ENCODE results near the gene CCDC40. TPM values are rescaled to one million over a fixed set of nuclear protein-coding genes. Genes with fewer than 3 reads are reported as not detected.

CCDC40 gene
- total RNA-seq, 1 donor from 2014 or later = 4.5 TPM

DNA sequence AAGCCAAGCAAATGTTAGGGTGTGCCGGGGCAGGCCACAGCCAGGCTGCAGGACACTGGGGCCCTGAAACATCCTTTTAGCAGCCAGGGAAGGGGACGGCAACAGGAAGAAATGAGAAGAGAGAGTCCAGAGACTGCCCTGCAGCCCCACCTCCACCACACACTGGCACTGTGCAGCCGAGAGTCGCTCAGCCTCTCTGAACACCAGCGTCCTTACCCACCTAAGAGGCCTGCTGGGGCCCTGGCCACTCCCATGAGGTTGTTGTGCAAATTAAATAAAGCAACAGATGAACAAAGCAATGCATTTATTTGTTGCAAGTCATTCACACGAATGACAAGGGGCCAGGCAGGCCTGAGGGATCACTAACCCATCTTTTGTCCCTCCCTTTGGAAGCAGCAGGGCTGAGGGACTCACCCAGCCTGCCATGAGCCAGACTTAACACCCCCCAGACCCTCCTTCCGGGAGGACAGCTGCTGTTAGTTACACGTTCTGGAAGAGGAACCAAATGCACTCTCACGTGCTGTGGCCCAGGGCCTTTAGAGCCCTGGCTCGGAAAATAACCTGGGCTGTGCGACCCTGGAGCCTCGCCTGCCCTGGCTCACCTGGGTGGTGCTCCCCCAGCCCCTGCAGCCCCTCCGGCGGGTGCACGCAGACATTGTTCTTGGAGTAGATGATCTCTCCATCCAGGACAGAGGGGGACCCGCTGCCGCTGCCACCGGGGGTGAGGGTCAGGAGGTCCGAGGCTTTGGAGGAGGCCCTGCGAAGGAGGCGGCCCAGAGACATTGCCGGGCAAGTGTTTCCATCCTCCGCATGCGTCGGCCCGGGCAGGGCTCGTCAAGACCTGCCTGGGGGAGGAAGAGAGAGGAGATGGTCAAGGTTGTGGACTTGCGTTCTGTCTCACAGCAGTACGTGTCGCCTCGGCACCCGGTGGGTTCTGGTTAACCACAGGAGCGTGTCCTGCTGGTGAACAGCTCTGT lies 23.4 kb upstream of the CCDC40 start:
- intact Hi-C loops (cut with DNase I) = no loop called here
- DNase-seq (peak; percentile 27), ATAC-seq (ENCODE audit: poor library complexity) (no peak)

DNA sequence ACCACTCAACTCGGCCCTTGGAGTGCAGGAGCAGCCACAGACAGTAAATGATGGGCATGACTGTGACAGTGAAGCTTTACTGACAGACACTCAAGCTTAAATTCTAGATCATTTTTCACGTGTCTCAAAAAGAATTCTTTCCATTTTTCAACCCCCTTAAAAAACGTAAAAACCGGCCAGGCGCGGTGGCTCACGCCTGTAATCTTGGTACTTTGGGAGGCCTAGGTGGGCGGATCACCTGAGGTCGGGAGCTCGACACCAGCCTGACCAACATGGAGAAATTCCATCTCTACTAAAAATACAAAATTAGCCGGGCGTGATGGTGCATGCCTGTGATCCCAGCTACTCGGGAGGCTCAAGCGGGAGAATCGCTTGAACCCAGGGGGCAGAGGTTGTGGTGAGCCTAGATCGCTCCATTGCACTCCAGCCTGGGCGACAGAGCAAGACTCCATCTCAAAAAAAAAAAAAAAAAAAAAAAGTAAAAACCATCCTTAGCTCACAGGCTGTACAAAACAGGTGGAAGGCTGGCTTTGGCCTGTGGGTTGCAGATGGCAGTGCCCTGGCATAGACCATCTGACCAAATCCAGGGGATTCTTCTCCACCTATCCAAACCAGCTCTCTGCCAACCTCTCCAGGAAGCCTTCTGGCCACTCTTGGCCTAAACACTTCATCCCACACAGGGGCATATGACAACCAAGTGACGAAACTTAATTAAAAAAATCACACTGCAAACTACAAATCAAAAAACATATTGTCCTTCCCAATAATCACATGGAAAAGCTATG lies 19.0 kb upstream of the CCDC40 start:
- ATAC-seq (ENCODE audit: poor library complexity) (no peak), DNase-seq (peak; percentile 6)
- intact Hi-C loops (cut with DNase I) = no loop called here

DNA sequence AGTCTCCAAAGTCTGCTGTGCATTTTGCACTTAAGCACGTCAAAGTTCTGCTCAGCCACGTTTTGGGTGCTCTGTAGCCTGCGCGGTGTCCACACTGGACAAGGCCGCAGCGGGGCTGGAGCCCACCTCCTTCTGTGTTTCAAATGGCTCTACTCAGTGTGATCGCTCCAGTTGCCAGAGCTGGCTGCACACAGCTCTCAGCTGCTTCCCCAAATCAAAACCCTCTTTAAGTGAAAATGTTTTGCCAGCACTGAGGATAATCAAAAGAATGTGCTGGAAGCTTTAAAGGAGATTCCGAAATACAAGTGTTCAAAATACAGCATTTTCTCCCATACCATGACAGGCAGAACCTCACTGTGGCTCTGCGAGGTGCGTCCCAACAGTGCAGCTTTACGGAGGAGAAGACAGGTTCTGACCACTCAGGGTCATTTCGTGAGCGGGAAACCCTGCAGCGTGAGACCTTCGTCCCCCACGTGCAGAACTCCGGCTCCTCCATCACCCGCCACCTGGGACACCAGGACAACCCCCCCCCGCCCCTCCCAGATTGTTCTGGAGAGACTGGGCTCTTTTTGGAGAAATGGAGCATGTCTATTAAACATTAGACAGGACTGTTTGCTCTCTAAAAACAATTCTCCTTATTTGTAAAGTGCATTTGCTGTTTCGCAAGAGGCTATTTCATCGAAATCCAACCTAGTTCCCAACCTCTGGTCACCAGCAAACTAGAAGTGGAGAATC lies 17.4 kb upstream of the CCDC40 start:
- ATAC-seq (ENCODE audit: poor library complexity) = no peak
- intact Hi-C loops (cut with DNase I) = no loop called here
- no peak for DNase-seq

DNA sequence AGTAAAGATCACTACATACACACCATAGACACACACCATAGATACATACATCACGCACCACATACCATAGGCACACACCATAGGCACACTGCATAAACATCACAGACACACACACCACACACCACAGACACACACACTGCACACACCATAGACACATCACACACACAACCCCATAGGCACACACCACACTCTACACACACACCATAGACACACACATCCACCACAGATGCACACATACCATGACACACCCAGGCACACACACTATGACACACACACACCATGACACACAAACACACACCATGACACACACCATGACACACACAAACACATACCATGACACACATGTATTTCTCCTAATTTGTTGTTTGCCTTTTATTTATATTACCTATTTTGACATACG lies 14.8 kb upstream of the CCDC40 start:
- no peak for ATAC-seq (ENCODE audit: poor library complexity)
- intact Hi-C loops (cut with DNase I) = no loop called here
- DNase-seq = no peak

DNA sequence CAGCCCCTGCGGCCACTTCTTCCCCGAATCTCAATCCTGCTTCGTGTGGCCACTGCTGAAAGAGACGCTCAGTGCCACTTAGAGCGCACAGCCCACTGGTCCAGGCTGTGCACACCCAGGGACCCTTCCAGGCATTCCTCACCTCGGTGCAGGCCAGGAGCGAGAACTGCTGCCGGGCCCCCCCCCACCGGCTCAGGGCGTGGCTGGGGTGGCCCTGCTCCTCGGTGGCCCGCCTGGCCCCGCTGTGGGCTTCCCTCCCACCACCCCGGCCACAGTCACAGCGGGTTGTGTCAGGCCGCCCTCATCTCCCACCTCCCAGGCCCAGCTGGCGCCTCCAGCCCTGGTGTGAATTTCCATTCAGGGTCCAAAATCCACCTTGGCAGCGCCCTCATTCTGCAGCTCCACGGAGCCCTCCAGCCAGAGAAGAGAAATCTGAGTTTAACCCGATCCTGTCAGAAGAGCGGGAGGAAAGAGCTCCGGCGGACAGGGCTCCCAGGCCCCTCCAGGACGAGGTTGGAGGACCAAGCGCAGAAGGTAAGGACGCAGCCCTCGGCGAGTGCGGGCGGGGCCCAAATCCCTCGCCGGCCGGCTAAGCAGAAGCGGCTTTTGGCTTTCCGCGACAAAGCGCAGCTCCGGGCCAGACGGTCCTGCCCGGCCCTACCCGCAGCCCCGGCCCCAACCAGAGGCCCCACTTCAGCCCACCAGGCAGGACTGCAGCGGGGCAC lies 12.8 kb upstream of the CCDC40 start:
- peak; percentile 30 for ATAC-seq (ENCODE audit: poor library complexity)
- peak; percentile 50 for DNase-seq
- intact Hi-C loops (cut with DNase I) = no loop called here

DNA sequence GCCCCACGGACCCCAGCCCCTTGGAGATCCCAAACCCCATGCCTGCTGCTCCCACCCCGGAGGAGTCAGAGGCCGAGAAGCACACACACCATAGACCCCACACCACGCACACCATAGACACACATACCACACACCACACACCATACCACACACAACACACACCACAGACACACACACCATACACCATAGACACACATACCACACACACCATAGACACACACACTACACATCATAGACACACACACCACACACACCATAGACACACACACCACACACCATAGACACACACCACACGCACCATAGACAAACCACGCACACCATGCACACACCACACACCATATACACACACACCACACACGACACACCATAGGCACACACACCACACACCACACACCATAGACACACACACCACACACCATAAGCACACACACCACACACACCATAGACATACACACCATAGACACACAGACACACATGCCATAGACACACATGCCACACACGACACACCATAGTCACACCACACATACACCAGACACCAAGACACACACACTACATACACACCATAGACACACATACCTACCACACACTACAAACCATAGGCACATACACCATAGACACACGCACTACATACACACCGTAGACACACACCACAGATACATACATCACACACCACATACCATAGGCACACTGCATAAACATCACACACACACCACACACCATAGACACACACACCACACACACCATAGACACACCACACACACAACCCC lies 12.1 kb upstream of the CCDC40 start:
- intact Hi-C loops (cut with DNase I) = no loop called here
- no peak for DNase-seq
- ATAC-seq (ENCODE audit: poor library complexity) = no peak

DNA sequence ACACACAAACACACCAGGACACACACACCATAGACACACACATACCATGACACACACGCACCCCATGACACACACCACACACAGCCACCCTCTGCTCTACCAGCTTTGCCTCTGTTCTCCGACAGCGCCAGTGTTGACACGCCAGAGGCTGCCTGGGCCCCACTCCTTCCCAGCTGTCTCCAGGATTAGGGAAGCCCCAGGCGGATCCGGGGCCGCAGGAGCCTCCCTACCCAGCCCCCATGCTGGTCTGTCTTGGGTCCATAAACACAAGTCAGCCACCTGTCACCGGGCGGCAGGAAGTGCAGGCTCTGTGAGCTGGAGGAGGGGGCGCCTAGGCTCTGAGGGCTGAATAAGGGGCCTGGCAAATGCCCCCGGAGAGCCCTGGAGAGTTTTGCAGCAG lies 11.3 kb upstream of the CCDC40 start:
- intact Hi-C loops (cut with DNase I) = no loop called here
- peak; percentile 25 for DNase-seq
- no peak for ATAC-seq (ENCODE audit: poor library complexity)

DNA sequence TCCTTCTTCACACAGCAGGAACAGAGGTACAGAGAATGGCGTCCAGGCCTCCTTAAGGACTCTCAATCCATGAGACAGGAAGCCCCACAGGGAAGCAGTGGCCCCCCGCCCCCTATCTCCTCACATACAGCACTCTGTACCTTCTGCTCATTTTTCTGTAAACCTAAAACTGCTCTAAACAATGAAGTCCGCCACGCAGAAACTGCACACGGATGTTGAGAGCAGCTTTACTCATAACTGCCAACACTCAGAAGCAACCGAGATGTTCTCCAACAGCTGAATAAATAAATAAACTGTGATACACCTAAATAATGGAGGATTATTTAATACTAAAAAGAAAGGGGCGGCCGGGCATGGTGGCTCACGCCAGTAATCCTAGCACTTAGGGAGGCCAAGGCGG lies 10.6 kb upstream of the CCDC40 start:
- intact Hi-C loops (cut with DNase I) = no loop called here

DNA sequence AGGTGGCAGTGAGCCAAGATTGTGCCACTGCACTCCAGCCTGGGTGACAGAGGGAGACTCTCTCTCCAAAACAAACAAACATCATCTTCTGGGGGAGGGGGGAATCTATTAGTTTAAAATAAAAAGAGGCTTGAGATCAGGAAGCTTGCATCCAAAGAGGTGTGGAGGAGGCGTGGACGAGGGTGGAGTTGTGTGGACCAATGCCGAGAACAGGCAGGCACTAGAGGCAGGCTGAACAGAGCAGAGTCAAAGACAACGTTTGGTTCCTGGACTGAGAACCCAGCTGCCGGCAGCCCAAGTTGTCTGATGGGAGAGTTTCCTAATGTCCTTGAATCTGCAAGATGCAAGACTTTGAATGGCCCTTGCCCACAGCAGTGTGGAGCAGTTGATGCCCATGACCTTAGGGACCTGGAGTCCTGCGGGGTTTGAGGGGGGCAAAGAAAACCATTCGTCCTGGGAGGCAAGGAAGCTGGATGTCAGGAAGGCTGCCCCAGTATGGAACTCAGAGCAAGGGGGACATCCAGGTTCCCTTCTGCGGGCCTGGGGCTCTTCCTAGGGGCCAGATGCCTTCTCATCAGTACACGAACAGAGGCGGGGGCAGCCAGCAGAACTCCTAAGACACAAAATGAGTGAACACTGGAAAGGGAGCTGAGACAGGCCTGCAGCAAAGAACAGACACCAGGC lies 9.9 kb upstream of the CCDC40 start:
- no peak for ATAC-seq (ENCODE audit: poor library complexity)
- DNase-seq = no peak
- intact Hi-C loops (cut with DNase I) = no loop called here

More for the DNA sequence above, 10.6 kb upstream of the CCDC40 start:
- no peak for ATAC-seq (ENCODE audit: poor library complexity)
- DNase-seq = no peak

DNA sequence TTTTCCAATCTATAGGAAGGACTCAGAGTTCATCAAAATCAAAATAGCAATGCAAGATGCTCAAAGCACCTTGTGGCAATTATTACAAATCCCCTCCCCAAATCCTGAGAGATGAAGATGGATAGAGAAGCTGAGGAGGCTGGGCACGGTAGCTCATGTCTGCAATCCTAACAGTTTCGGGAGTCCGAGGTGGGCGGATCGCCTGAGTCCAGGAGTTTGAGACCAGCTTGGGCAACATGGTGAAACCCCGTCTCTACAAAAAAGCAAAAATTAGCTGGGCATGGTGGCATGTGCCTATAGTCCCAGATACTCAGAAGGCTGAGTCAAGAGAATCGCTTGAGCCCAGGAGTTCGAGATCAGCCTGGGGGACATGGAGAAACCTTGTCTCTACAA lies 9.4 kb upstream of the CCDC40 start:
- intact Hi-C loops (cut with DNase I) = no loop called here
- ATAC-seq (ENCODE audit: poor library complexity) (no peak), DNase-seq (no peak)

DNA sequence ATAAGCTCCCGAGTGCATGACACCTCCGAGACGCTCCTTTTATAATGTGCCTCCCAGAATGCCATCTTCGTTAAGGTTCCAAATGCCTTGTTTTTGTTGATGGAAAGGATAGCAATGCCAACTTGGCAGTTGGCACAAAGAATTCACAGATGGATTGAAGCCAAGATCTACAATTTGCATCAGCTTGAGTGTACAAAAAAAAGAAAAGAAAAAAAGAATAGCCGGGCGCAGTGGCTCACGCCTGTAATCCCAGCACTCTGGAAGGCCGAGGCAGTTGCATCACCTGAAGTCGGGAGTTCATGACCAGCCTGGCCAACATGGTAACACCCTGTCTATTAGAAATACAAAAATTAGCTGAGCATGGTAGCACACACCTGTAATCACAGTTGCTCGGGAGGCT lies 8.4 kb upstream of the CCDC40 start:
- ATAC-seq (ENCODE audit: poor library complexity) (no peak), DNase-seq (no peak)
- intact Hi-C loops (cut with DNase I) = no loop called here

DNA sequence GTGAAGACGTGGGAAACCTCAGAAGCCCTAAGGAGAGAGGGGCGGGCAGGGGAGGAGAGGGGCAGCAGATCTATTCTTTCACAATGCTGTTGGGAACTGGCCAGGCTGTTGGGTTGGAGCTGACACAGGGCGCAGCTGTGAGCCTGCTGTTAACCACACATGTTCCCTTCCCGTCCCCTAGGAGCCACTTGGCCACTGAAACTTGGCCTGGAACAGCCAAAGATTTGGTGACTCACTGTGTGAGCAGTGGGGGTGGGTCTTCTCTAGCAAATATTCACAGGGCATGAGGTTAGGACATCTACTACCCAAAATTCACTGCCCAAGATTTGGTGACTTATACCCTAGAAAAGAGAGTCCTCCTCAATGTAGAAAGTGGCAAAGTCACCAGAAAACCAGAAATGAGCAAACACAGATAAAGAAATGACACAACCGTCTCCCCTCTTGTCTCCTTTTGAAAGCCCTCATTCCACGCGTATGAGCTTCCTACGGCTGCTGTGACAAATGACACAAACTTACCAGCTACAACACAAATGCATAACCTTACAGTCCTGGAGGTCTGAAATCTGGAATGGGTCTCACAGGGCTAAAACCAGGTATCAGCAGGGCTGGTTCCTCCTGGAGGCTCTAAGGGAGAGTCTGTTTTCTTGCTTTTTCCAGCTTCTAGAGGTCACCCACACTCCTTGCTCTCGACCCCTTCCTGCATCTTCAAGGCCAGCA lies 7.0 kb upstream of the CCDC40 start:
- intact Hi-C loops (cut with DNase I) = no loop called here
- peak; percentile 86 for ATAC-seq (ENCODE audit: poor library complexity)

DNA sequence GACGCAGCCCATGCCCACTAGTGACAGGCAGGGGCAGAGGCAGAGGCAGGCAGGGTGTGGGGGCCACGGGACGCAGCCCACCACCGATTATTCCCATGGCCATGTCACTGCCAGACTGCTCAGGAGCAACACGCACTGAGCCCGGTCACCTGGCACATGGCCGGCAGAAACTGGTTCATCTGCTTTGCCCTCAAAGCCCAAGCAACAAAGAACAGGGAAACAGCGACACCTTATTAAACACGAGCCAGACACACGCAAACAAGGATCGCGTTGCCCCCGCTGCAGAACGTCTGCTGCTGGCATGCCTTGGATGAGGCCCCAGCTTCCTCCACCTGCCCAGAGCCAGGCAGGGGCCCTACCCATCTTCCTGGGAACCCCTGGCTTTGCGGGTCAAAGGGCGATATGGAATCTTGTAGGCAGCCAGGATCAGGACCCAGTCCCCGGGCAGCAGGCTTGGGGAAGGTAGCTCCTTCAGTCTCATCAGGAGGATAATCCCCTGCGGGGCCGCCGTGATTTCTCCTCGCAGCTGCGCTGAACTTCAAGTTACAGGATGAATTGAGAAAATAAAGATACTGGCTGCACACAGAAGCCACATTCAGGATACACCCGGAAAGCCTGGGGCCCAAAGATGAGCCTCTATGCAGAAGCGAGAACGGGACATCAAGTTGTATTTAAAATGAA lies 5.6 kb upstream of the CCDC40 start:
- DNase-seq (no peak), ATAC-seq (ENCODE audit: poor library complexity) (no peak)
- intact Hi-C loops (cut with DNase I) = no loop called here

More for the DNA sequence above, 7.0 kb upstream of the CCDC40 start:
- peak; percentile 92 for DNase-seq

DNA sequence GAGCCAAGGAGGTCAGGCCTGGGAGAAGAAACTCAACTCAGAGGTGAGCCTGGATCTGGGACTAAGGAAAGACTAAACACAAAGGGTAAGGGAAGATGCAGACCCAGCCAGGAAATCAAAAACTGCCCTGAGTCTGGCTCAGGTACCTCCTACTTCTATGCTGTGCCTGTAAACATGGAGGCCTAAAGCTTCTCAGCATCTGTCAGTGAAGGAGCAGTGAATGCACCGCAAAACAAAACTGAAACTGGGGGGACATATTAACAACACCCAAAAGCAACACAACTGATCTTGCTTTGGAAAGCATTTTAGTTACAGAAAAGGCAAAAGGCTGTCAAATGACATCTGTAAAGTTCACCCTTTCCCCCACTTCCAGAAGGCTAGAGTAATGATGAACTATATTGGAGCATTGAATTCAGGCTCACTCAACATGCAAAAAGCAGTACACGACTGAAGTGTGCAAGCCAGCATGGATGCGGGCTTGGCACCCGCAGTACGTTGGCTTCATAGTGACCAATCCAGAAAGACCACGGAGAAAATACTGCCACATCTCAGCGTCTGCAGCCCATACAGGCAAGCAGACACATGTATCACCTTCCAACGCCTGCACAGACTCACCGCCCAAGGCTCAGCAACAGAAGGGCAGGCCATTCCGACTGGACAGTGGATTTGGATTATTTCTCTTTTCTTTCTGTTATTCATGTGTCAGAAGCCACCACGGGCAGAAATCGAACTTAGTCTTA lies 4.6 kb upstream of the CCDC40 start:
- ATAC-seq (ENCODE audit: poor library complexity) (no peak), DNase-seq (no peak)
- intact Hi-C loops (cut with DNase I) = no loop called here

DNA sequence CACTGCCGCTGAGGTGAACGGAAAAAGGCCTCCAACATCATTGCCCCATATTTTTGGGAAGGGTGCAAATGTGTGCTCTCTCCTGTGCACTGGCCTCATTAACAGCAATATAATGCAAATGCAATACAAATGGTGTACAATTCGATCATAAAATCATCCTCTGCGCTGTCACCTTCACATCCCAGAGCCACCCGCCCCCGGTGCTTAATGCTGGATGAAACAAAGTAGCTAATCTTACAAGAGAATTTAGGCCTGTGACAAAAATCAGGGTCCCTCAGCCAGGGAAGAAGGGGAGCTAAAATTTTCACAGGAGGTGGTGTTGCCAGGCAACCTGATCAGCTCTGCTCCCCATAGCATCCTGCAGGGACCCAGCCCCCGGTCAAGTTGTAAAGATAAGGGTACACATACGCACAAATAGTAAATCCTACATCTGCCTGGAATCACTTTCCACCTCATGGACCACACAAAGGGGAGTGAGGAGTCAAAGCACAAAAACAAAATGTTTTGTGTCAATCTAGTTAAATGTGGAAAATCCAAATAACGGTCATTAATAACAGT lies 3.7 kb upstream of the CCDC40 start:
- DNase-seq = no peak
- no peak for ATAC-seq (ENCODE audit: poor library complexity)
- intact Hi-C loops (cut with DNase I) = no loop called here
